DOHH2 (cell line): Measurements from ENCODE around the gene PLAAT2.
"Not testable (repeated sequence)": the region's sequence is repeated elsewhere in the genome, so short reads cannot be mapped to it uniquely, and the experiment has no call there.

ENCODE experiments used
- H3F3A ChIP-seq: fragments of 200-600 bp; sonication (generic), shearing (Covaris generic); 2 replicates; pipeline ENCODE4 v1.6.0; 2016; ENCODE audit warnings: antibody characterized with exemption, mild to moderate bottlenecking; ENCODE audit not compliant: control insufficient read depth, insufficient read depth
- H3K27ac ChIP-seq: fragments of 200-600 bp; sonication (generic); 2 replicates; pipeline ENCODE4 v1.5.1; 2014; ENCODE audit warnings: low read depth, mild to moderate bottlenecking, low read length, moderate library complexity
- H3K27me3 ChIP-seq: fragments of 200-600 bp; sonication (generic); 2 replicates; pipeline ENCODE4 v1.6.1; 2014; ENCODE audit warnings: mild to moderate bottlenecking, low read length, mixed read lengths; ENCODE audit not compliant: control insufficient read depth
- H3K36me3 ChIP-seq: fragments of 200-600 bp; sonication (generic); 2 replicates; pipeline ENCODE4 v1.6.1; 2014; ENCODE audit warnings: mild to moderate bottlenecking, low read length, moderate library complexity, mixed read lengths; ENCODE audit not compliant: control insufficient read depth
- H3K4me1 ChIP-seq: fragments of 200-600 bp; sonication (generic); 2 replicates; pipeline ENCODE4 v1.6.1; 2014; ENCODE audit warnings: mild to moderate bottlenecking, low read length, mixed read lengths; ENCODE audit not compliant: control insufficient read depth
- H3K4me2 ChIP-seq: fragments of 200-600 bp; sonication (generic); 2 replicates; pipeline ENCODE4 v1.6.0; 2014; ENCODE audit warnings: mild to moderate bottlenecking, low read length, moderate library complexity
- H3K4me3 ChIP-seq: fragments of 200-600 bp; sonication (generic); 2 replicates; pipeline ENCODE4 v1.5.1; 2014; ENCODE audit warnings: mild to moderate bottlenecking, low read length, mixed read lengths
- H3K79me2 ChIP-seq: fragments of 200-600 bp; sonication (generic); 2 replicates; pipeline ENCODE4 v1.6.1; 2014; ENCODE audit warnings: mild to moderate bottlenecking, low read length, mixed read lengths; ENCODE audit not compliant: control insufficient read depth
- H3K9me2 ChIP-seq: fragments of 200-600 bp; sonication (generic); replicated peaks from 2 replicates; pipeline ENCODE4 v1.6.1; 2014; ENCODE audit warnings: mild to moderate bottlenecking, low read length, mixed read lengths; ENCODE audit not compliant: control insufficient read depth
- H3K9me3 ChIP-seq: fragments of 200-600 bp; sonication (generic); 2 replicates; pipeline ENCODE4 v1.6.1; 2014; ENCODE audit warnings: antibody characterized with exemption, low read length, mixed read lengths; ENCODE audit not compliant: control insufficient read depth, insufficient read depth
- H4K20me1 ChIP-seq: fragments of 200-600 bp; sonication (generic); 2 replicates; pipeline ENCODE4 v1.6.0; 2014; ENCODE audit warnings: low read depth, mild to moderate bottlenecking, antibody characterized with exemption, low read length, moderate library complexity; ENCODE audit not compliant: control insufficient read depth, insufficient read depth
- CTCF ChIP-seq: fragments of 200-600 bp; sonication (generic); IDR thresholded peaks from one replicate; pipeline ENCODE4 v1.5.1; 2014; ENCODE audit warnings: antibody characterized with exemption, mild to moderate bottlenecking, low read depth, low read length; ENCODE audit not compliant: poor library complexity, severe bottlenecking
- EZH2phosphoT487 ChIP-seq: fragments of 200-600 bp; sonication (generic); IDR thresholded peaks from 2 replicates; pipeline ENCODE4 v1.6.1; 2017; ENCODE audit warnings: borderline replicate concordance, mild to moderate bottlenecking, antibody characterized with exemption, low read length, moderate library complexity, mixed read lengths

The PLAAT2 gene

GRCh38 chr11:63586451-63587166, 23.4 kb upstream of the PLAAT2 start:
- H3K79me2 ChIP-seq = no peaks in the 10 kb centered on the region
- H3K9me3 ChIP-seq = peaks cover 6% of the 10 kb centered on the region; the same call in 1 of the 2 replicates
- TF ChIP-seq EZH2phosphoT487 = no peak
- no peak for TF ChIP-seq CTCF
- no peaks in the 10 kb centered on the region for H3F3A ChIP-seq
- no peak overlapping the region for H3K4me3 ChIP-seq
- no peak overlapping the region for H3K27ac ChIP-seq
- H3K4me1 ChIP-seq = no peaks in the 10 kb centered on the region
- H3K9me2 ChIP-seq = no peaks in the 10 kb centered on the region
- no peaks in the 10 kb centered on the region for H3K36me3 ChIP-seq
- H3K4me2 ChIP-seq = no peak overlapping the region
- H4K20me1 ChIP-seq = no peaks in the 10 kb centered on the region
- H3K27me3 ChIP-seq = no peaks in the 10 kb centered on the region

DNA sequence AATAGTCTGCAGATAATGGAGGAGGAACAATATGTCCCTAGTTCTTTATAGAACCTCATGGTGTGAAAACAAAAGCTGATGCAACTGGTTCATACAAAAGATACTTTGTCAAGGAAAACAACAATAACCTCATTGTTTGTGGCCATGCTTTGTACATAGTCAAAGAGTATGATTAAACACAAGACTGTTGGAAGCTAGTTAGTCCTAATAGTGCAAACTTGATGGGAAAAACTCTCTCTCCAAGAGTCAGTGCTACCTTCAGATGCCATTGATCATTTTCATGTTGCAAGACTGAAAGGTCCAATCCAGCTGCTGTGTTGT, 20.1 kb upstream of the PLAAT2 start:
- no peaks in the 10 kb centered on the region for H3K36me3 ChIP-seq
- no peaks in the 10 kb centered on the region for H3F3A ChIP-seq
- no peaks in the 10 kb centered on the region for H4K20me1 ChIP-seq
- TF ChIP-seq EZH2phosphoT487 = no peak
- no peak for TF ChIP-seq CTCF
- no peak overlapping the region for H3K27ac ChIP-seq
- no peaks in the 10 kb centered on the region for H3K4me1 ChIP-seq
- no peaks in the 10 kb centered on the region for H3K9me2 ChIP-seq
- H3K4me3 ChIP-seq = no peak overlapping the region
- H3K27me3 ChIP-seq = no peaks in the 10 kb centered on the region
- H3K79me2 ChIP-seq = no peaks in the 10 kb centered on the region
- no peak overlapping the region for H3K4me2 ChIP-seq
- H3K9me3 ChIP-seq = peaks cover 14% of the 10 kb centered on the region; the same call in 1 of the 2 replicates

DNA sequence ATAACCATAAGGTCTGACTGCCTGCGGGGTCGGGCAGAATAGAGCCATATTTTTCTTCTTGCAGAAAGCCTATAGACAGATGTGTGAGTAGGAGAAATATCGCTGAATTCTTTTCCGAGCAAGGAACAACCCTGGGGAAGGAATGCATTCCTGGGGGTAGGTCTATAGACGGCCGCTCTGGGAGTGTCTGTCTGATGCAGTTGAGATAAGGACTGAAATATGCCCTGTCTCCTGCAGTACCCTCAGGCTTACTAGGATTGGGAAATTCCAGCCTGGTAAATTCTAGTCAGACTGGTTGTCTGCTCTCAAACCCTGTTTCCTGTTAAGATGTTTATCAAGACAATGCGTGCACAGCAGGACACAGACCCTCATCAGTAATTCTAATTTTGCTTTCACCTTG, 18.0 kb upstream of the PLAAT2 start:
- H3F3A ChIP-seq, H3K79me2 ChIP-seq, H3K27me3 ChIP-seq, H4K20me1 ChIP-seq, H3K4me3 ChIP-seq, H3K4me2 ChIP-seq, H3K4me1 ChIP-seq, H3K36me3 ChIP-seq, H3K9me2 ChIP-seq, H3K27ac ChIP-seq: not testable (repeated sequence)
- peaks cover 14% of the 10 kb centered on the region; the same call in 1 of the 2 replicates for H3K9me3 ChIP-seq

- H3K4me2 ChIP-seq = not testable (repeated sequence)
These were observed 15.7 kb upstream of the PLAAT2 start for GRCh38 chr11:63578882-63579281.

More at GRCh38 chr11:63578882-63579281, 15.7 kb upstream of the PLAAT2 start:
- not testable (repeated sequence) for H3K36me3 ChIP-seq, H3F3A ChIP-seq, H4K20me1 ChIP-seq, H3K27me3 ChIP-seq, H3K4me3 ChIP-seq, H3K79me2 ChIP-seq, H3K9me2 ChIP-seq, H3K27ac ChIP-seq
- H3K4me1 ChIP-seq = peaks cover 10% of the 10 kb centered on the region
- H3K9me3 ChIP-seq = peaks cover 15% of the 10 kb centered on the region; the same call in 1 of the 2 replicates
